OCI-LY3 (cell line): ENCODE measurements around the gene SPATA46.

Source experiments
- EZH2phosphoT487 ChIP-seq: fragments of 200-600 bp; shearing (Covaris generic); IDR thresholded peaks from 2 replicates; pipeline ENCODE4 v1.6.1; 2018; ENCODE audit warnings: antibody characterized with exemption, mixed run types, low read depth
- TF ChIP-seq, protein P1 (sequence below): fragments of 200-600, 300-600 bp; sonication (generic); IDR thresholded peaks from 2 replicates; pipeline ENCODE4 v1.5.1; 2014; ENCODE audit warnings: antibody characterized with exemption, low read length, low read depth

GRCh38 chr1:162396201-162396906 is 19.7 kb upstream of the SPATA46 start:
- TF ChIP-seq, protein P1, sequence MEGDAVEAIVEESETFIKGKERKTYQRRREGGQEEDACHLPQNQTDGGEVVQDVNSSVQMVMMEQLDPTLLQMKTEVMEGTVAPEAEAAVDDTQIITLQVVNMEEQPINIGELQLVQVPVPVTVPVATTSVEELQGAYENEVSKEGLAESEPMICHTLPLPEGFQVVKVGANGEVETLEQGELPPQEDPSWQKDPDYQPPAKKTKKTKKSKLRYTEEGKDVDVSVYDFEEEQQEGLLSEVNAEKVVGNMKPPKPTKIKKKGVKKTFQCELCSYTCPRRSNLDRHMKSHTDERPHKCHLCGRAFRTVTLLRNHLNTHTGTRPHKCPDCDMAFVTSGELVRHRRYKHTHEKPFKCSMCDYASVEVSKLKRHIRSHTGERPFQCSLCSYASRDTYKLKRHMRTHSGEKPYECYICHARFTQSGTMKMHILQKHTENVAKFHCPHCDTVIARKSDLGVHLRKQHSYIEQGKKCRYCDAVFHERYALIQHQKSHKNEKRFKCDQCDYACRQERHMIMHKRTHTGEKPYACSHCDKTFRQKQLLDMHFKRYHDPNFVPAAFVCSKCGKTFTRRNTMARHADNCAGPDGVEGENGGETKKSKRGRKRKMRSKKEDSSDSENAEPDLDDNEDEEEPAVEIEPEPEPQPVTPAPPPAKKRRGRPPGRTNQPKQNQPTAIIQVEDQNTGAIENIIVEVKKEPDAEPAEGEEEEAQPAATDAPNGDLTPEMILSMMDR, result no peak
- no peak for TF ChIP-seq EZH2phosphoT487
